ENCODE results near the gene FOLR2. TPM values are rescaled to one million over a fixed set of nuclear protein-coding genes. Genes with fewer than 3 reads are reported as not detected.

Gene FOLR2
- total and polyA plus RNA-seq, 2 donors (not counting 1 experiment from before 2014, with no cell fraction given) = 1.5 to 4.7 TPM

GRCh38 chr11:72188267-72188666 lies 28.3 kb upstream of the FOLR2 start:
- Histone ChIP-seq H2AFZ (ENCODE audit: insufficient read depth, low read depth, low read length, poor library complexity, severe bottlenecking) (no peak overlapping the region), H3K36me3 (replicated peaks in 1 of 2; ENCODE audit: control extremely low read depth in 1 of 2, control insufficient read depth in 1 of 2, extremely low read depth in 1 of 2, insufficient read depth in 2 of 2, low read length in 1 of 2) (no peaks in the 10 kb centered on the region), H4K20me1 (ENCODE audit: control insufficient read depth, insufficient read depth, low read length, poor library complexity, severe bottlenecking) (no peaks in the 10 kb centered on the region), H3K79me2 (ENCODE audit: control insufficient read depth, insufficient read depth, low read length) (no peaks in the 10 kb centered on the region), H3K27ac (ENCODE audit: low read length in 2 of 2) (no peak overlapping the region), H3K9me3 (ENCODE audit: control extremely low read depth in 1 of 3, control insufficient read depth in 2 of 3, insufficient read depth in 1 of 3, low read length in 2 of 3) (no peaks in the 10 kb centered on the region), H3K4me3 (ENCODE audit: control extremely low read depth in 1 of 5, extremely low read depth in 1 of 5, insufficient read depth in 1 of 5, low read depth in 2 of 5, low read length in 4 of 5) (no peak overlapping the region), H3K4me2 (replicated peaks; ENCODE audit: low read depth, low read length, poor library complexity, severe bottlenecking) (no peak overlapping the region), H3K4me1 (ENCODE audit: control insufficient read depth in 2 of 2, insufficient read depth in 2 of 2, low read length in 2 of 2) (no peaks in the 10 kb centered on the region), H3K9ac (ENCODE audit: low read length) (no peak overlapping the region), H3K27me3 (replicated peaks in 1 of 4; ENCODE audit: control extremely low read depth in 1 of 4, control insufficient read depth in 3 of 4, insufficient read depth in 4 of 4, low read length in 3 of 4) (no peaks in the 10 kb centered on the region)
- H3K4me1 Mint-ChIP-seq = peaks cover 1% of the 10 kb centered on the region
- CTCF ChIA-PET = interaction anchor here (1.0 kb wide), 1 partner anchor 227 kb away, joined by 4 read pairs; no protein-coding TSS in a partner anchor
- peaks cover 2% of the 10 kb centered on the region for H3K27me3 Mint-ChIP-seq
- DNase-seq (no peak), ATAC-seq (ENCODE audit: low read depth) (no peak)
- intact Hi-C loops (cut with micrococcal nuclease) = no loop called here
- WGBS (ENCODE audit: insufficient coverage) = no CpG with 5 or more reads among the region's 1 CpG
- POLR2A ChIA-PET = no interaction called here
- no peak overlapping the region for H3K4me3 Mint-ChIP-seq
- H3K27ac Mint-ChIP-seq = no peak overlapping the region
- H3K9me3 Mint-ChIP-seq (ENCODE audit: insufficient read depth) = no peaks in the 10 kb centered on the region
- TF ChIP-seq EZH2 (IDR thresholded peaks at IDR 0.05; ENCODE audit: borderline replicate concordance, insufficient read depth, low read depth, low read length, poor library complexity, severe bottlenecking) = no peak
- no peak for TF ChIP-seq CTCF (IDR thresholded peaks at IDR 0.05)

GRCh38 chr11:72189455-72190250 lies 26.9 kb upstream of the FOLR2 start:
- H3K4me1 Mint-ChIP-seq = no peaks in the 10 kb centered on the region
- DNase-seq = no peak
- no peak overlapping the region for H3K4me3 Mint-ChIP-seq
- 100% methylated on average over 1 of the region's 3 CpGs for WGBS (ENCODE audit: insufficient coverage)
- Histone ChIP-seq H3K4me2 (replicated peaks; ENCODE audit: low read depth, low read length, poor library complexity, severe bottlenecking) (no peak overlapping the region), H3K4me1 (ENCODE audit: control insufficient read depth in 2 of 2, insufficient read depth in 2 of 2, low read length in 2 of 2) (no peaks in the 10 kb centered on the region), H3K27ac (ENCODE audit: low read length in 2 of 2) (no peak overlapping the region), H3K9me3 (ENCODE audit: control extremely low read depth in 1 of 3, control insufficient read depth in 2 of 3, insufficient read depth in 1 of 3, low read length in 2 of 3) (no peaks in the 10 kb centered on the region), H2AFZ (ENCODE audit: insufficient read depth, low read depth, low read length, poor library complexity, severe bottlenecking) (no peak overlapping the region), H3K9ac (ENCODE audit: low read length) (no peak overlapping the region), H3K27me3 (replicated peaks in 1 of 4; ENCODE audit: control extremely low read depth in 1 of 4, control insufficient read depth in 3 of 4, insufficient read depth in 4 of 4, low read length in 3 of 4) (no peaks in the 10 kb centered on the region), H3K36me3 (replicated peaks in 1 of 2; ENCODE audit: control extremely low read depth in 1 of 2, control insufficient read depth in 1 of 2, extremely low read depth in 1 of 2, insufficient read depth in 2 of 2, low read length in 1 of 2) (no peaks in the 10 kb centered on the region), H3K79me2 (ENCODE audit: control insufficient read depth, insufficient read depth, low read length) (no peaks in the 10 kb centered on the region), H3K4me3 (ENCODE audit: control extremely low read depth in 1 of 5, extremely low read depth in 1 of 5, insufficient read depth in 1 of 5, low read depth in 2 of 5, low read length in 4 of 5) (no peak overlapping the region), H4K20me1 (ENCODE audit: control insufficient read depth, insufficient read depth, low read length, poor library complexity, severe bottlenecking) (no peaks in the 10 kb centered on the region)
- intact Hi-C loops (cut with micrococcal nuclease) = no loop called here
- CTCF ChIA-PET = interaction anchor here (1.1 kb wide), 1 partner anchor 241 kb away, joined by 3 read pairs; no protein-coding TSS in a partner anchor
- TF ChIP-seq EZH2 (IDR thresholded peaks at IDR 0.05; ENCODE audit: borderline replicate concordance, insufficient read depth, low read depth, low read length, poor library complexity, severe bottlenecking) (no peak), CTCF (IDR thresholded peaks at IDR 0.05) (no peak)
- peaks cover under 1% of the 10 kb centered on the region for H3K27me3 Mint-ChIP-seq
- H3K9me3 Mint-ChIP-seq (ENCODE audit: insufficient read depth) = no peaks in the 10 kb centered on the region
- no peak for ATAC-seq (ENCODE audit: low read depth)
- no peak overlapping the region for H3K27ac Mint-ChIP-seq
- POLR2A ChIA-PET = no interaction called here
